Measurements from ENCODE around the gene INA.

DNA sequence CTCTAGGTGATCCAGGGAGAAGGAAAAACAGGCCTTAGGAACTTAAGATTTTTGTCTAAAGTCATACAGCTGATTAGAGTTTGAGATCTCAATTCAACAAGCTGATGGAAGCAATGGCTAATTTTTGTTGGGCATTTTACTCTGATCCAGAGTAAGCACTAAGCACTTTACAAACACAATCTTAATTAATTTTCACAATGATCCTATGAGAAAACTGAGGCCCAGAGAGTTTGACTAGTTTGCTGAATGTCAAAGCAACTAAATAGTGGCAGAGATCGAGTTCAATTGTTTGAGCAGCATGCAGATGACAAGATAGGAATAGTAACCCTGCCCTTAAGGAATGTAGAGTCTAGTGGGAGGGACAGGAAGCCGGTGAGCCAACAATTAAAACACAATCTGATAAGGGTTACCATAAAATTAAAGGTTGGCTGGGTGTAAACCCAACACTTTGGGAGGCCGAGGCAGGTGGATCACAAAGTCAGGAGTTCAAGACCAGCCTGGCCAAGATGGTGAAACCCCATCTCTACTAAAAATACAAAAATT is 44.7 kb upstream of the INA start:
- TF ChIP-seq, protein P1, sequence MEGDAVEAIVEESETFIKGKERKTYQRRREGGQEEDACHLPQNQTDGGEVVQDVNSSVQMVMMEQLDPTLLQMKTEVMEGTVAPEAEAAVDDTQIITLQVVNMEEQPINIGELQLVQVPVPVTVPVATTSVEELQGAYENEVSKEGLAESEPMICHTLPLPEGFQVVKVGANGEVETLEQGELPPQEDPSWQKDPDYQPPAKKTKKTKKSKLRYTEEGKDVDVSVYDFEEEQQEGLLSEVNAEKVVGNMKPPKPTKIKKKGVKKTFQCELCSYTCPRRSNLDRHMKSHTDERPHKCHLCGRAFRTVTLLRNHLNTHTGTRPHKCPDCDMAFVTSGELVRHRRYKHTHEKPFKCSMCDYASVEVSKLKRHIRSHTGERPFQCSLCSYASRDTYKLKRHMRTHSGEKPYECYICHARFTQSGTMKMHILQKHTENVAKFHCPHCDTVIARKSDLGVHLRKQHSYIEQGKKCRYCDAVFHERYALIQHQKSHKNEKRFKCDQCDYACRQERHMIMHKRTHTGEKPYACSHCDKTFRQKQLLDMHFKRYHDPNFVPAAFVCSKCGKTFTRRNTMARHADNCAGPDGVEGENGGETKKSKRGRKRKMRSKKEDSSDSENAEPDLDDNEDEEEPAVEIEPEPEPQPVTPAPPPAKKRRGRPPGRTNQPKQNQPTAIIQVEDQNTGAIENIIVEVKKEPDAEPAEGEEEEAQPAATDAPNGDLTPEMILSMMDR (IDR thresholded peaks at IDR 0.05) = no peak
- no peak for TF ChIP-seq POLR2A (IDR thresholded peaks at IDR 0.05)
